NCI-H1930 (cell line): ENCODE data around the gene SLC6A1.

Experiments
- DNase-seq, 2 experiments: peaks; one replicate each; lab custom pipeline; 2025; lab: John Stamatoyannopoulos, UW

The SLC6A1 gene

DNA sequence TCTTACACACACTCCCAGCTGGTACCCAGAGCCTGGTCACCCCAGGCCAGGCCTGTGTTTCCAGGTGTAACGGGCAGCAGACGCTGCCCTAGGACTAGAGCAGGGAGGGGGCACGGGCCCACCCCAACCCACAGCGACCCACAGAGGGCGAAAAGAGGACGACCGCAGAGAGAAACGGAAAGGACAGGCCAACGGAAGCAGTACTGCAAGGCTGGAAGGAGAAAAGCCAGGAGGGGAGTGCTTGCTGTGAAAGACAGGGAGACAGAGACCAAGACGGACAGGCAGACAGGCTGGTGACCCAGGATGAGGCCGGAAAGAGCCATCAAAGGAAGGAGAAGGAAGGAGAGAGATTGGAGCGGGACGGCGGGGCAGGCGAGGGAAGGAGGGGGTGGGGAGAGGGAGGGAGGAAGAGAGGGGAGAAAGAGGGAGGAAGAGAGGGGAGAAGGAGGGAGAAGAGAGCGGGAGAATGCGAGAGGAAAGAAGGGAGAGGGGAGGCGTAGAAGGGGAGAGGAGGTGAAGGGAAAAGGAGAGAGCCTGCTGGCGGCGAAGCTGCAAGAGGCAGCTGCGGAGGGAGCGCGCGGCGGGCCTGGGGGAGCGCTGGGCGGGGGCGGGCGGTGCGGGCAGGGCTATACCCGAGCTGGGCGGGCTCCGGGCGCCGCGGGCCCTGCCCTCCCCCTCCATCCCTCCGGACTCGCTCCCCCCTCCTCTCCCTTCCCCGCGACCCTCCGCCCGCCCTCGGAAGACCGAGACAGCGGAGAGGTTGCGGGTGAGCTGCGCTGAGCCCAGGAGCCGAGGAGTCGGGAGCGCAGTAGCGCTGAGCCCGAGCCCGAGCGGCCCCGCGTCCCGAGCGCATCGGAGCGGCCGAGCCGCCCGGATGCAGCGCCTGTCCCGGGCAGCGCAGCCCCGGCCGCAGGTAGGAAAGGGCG lies at the start of gene SLC6A1:
Gene SLC6A1 (plus strand): TSS at position 732 of the 926 bp plus-strand sequence. CDS start 24,464 bp downstream, outside the sequence.
- DNase-seq = no peak

DNA sequence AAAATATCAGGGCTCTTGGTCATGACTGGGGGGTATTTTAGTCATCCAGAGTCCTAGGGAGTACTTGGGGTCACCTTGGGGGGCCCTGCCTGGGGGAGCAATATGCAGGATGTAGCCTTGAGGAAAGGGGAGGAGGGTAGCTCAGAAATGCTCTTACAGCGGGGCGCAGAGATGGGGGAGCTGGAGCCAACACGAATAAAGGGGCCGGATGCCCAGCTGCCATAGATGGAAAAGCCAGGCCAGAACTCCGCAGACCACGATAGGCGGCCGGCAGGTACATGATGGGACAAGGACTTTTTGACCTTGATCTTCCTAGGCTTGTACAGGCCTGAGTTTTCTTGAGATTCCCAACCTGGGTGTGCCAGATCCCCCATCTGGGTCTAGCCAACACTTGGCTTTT lies 47.7 kb upstream of the SLC6A1 start:
- no peak for DNase-seq

DNA sequence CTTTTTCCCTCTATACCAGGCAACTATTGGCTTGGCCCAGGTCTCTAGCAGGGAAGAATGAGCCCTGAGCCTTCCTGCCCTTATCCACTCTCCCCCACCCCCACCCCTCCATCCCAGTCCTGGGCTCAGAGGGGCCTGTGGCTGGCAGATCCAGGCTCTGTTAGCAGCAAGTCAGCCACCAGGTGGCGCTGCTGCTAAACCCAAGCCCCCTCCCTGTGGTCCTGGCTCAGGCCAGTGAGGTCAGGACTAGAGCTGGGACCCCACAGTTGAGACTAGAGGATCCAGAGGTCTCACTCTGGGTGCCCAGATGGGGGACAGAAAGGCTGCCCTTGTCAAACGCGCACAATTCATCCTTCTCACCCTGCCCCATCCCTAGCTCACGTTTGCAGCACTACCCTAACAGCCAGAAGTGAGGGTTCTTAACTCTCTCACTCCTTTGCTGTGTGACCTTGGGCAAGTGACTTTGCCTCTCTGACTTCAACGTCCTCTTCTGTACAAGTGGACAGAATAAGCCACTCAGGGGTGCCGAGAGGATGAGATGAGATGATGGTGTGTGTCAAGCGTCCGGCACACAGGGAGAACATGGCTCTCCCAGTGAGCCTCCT lies 46.8 kb upstream of the SLC6A1 start:
- peak in 1 of 2 experiments; percentile 19 for DNase-seq

DNA sequence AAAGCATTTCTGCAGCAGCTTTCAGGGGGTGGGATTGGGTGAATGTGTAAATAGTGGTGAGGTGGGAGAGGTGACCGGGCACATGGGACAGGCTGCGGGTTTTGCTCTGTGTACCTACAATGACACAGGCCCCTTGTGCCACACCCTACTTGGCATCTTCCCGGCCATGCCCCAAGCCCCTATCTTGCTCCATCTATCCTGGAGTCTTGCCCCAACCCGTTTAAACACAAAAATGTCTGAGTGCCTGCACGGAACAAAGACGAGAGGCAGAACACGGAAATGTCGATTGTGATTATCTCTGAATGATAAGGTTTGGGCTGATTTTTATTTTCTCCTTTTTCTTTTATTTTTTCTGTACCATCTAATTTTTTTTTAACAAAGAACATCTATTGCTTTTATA lies 46.0 kb upstream of the SLC6A1 start:
- DNase-seq = no peak

DNA sequence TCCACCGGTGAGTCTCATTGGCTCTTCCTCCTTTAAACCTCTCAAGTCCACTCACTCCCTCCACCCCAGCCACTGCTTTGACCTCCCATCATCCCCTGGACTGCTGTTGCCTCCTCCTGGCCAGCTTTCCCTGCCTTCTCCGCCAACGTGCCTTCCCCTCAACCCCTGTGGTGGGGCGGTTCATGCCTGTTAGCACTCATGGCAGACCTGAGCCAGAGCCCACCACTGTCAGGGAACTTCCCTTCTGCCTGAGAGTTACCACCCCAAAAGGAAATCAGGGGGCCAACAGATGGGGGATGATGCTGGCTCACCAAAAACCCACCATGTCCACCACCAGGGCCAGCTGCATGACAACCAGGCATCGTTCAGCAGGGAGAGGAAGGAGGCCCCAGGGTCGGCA lies 44.2 kb upstream of the SLC6A1 start:
- no peak for DNase-seq

DNA sequence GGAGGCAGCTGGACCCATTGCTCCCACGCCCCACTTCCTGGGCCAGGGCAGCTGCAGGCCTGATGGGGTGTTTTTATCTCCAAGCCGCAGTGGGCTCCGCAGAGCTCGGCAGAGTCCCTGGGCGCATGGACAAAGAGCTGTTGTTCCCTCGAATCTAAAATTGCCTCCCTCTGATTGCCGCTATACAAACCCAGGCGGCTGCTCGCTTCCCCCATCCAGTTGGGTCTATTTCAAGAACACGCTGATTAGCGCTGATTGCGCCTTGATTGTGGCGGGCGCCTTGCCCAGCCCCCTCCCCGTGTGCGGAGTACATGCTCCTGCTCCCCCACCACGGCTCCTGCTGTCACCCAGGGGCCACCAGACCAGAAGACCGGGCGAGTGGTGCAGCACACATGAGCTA lies 43.4 kb upstream of the SLC6A1 start:
- no peak for DNase-seq

DNA sequence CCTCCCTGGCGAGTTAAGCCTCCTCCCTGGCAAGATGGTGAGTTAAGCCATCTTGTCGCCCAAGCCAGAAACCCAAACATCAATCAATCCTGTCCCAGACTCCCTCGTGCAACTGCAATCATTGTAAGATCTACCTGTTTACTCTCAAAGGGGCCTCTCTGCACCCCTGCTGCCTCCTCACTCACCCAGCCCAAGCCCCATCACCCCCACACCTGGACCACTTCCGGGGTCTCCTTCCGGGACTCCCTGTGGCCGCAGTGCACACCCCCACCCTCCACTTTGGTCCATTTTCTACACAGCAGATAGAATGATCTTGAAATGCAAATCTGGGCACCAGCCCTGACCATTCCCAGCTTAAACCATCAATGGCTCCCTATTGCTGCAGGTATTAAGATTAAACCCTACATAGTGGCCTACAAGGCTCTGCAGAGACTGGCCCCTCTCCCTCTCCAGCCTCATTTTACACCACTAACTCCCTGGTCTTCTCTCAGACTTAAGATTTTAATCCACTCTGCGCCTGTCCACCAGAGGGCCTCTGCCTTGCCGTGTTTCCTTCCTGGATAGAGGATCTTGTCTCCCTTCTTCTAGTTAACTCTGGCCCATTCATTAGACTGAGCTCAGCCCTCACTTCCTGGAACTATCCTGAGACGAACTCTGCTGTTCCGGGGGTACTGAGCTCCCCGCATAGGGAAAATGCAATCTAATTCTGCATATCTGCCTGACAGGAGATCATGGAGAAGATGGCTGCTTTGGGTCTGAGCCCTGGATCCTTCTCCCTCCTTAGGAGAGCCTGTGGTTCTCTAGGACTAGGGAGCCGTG lies 41.9 kb upstream of the SLC6A1 start:
- DNase-seq = no peak

DNA sequence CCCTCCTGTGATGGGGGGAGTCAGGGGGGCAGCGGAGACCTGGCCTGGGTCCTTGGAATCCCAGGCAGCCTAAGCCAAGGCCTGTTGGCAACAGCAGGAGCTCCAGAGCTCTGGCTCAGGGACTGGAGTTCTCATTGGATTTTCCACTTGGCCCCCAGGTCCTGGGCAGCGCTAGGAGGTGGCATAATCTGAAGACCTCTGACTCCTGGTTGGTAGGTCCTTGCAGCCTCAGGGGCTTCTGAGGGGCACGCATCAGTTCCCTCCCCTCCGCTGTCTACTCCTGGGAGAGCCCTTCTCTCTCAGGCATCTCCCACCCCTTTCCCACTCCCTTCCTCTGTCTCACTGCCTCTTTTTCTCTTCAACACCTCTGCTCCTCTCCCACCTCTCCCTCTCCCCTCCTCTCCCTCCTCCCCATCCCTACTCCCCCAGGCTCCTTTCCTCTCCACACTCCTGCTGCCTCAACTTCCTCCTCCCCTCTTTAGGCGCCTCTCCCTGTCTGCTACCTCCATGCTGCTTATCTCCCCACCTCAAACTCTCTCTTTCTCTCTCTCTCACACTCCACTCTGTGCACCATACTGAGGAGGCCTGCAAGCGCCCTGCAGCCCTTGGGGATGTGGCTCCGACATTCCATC lies 41.1 kb upstream of the SLC6A1 start:
- no peak for DNase-seq

DNA sequence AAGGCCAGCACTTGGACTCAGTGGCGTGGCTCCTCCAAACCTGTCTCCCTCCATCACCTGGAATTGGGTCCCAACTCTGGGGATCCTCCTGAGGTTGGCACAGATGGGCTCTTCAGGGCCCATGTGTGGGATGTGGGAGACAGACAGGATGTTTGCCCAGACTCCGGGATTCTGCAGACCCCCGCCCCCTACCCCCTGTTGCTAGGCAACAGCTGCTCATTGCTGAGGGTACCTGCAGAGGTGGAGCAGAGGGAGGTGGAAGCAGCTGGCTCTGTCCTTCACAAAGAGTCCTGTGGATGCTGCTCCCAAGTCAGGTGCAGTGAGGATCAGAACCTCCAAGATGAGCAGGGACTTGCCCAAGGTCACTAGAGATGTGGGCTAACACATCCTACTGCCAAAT lies 40.0 kb upstream of the SLC6A1 start:
- no peak for DNase-seq

DNA sequence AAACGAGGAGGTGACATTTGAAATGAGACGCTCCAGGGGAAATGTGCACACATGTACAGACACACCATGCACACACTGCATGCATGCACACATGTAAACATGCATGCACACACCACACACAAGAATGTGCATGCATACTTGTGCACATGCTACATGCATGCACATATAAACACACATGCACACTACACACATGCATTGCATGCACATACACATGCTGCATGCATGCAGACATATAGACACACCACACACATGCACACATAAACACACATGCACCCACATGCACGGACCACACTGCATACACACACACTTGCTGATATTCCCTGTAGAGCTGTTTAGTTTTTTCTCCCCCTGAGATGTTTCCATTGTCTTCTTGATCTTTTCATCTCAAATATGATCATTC lies 37.8 kb upstream of the SLC6A1 start:
- no peak for DNase-seq

DNA sequence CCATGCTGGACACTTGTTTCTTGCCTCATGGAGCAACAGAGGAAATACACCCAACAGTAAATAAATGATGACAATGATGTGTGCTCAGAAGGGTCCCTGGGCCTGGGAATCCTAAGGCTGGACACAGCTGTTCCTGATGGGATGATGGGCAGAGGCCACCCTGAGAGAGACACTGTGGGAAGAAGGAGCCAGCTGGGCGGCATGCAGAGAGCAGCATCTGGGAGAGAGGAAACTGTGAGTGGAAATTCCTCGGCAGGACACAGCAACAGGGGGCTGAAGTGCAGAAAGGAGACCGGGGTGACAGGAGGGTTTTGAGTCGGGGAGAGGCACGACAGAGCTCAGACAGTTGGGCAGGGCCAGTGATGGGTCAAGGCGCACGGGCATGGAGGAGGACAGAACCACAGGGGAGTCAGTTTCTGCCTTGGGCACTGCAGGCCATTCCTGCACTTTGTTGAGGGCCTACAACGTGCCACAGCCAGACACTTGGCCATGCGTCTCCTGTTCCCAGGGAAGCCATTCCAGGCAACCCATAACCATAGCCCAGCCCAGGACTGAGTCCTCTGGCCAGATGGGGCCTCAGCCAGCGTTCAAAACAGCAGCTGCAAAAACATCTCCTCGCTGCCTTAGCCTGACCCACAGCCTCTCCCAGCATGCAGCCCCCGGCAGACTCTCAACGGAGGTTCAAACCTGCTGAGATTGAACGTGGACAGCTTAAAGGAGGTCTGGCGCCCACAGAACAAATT lies 36.7 kb upstream of the SLC6A1 start:
- no peak for DNase-seq

DNA sequence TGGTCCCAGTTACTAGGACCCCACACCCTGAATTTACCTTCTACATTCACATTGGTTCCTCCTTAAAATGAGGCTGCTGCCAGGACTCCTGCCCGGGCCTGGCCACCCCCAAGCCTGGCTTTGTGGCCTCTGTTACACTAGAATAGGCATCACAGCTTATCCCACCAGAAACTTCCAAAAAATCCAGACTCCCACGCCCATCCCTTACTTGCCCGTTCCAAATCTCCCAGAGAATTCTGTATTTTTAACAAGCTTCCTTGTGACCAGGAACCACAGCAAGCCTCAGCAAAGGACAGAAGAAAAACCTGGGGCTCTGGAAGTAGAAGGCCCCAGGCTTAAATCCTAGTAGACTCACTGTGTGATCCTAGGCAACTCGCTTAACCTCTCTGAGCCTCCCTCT lies 36.0 kb upstream of the SLC6A1 start:
- no peak for DNase-seq

DNA sequence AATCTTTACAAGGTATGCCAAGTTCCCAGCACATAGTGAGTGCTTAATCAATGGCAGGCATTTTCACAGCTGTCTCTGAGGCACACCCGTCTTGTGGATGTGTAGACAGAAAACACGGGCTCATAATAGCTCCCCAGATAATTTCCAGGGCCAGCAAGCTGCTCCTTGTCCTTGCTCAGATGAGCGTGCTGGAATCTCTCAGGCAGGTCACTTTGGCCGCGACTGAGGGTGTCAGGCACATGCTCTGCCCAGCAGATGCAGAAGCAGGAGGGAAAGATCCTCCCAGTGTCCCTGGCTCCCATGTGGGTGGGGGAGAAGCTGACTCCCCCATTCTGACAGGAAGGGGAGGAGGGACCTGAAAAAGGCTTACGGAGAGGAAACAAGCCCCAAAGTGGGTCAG lies 35.6 kb upstream of the SLC6A1 start:
- no peak for DNase-seq

DNA sequence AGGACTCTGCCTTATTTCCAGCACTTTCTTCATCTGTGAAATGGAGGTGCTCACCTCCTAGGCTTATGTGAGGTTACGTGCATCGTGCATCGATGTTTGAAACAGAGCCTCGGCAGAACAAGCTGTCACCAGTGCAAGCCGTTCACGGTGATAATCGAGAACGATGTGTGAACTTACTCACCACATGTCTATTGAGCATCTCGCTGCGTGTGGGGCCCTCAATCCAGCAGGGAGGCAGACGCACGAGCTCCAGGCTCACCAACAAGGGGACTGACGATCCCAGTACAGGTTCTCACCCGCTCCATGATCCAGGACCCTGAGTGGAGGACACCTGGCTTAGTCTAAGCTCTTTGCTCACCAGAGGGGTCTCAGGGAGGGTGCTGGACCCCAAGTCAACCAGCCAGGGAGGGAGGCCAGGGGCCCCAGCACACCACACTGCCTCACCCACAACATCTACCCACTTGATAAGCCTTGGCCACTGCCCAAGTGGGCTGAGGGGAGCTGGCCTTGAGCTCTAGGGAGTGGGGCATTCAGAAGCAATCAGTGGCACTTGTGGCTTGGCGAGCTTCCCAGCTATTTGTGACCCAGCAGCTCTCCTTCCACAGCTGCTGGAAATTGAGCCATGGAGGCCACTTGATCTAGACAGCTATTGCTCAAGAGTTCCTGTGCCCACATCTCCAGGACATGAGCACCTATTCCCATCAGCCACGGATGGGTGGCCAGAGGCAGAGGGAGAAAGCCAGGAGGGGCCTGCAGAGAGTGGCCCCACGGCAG lies 34.4 kb upstream of the SLC6A1 start:
- DNase-seq = no peak

DNA sequence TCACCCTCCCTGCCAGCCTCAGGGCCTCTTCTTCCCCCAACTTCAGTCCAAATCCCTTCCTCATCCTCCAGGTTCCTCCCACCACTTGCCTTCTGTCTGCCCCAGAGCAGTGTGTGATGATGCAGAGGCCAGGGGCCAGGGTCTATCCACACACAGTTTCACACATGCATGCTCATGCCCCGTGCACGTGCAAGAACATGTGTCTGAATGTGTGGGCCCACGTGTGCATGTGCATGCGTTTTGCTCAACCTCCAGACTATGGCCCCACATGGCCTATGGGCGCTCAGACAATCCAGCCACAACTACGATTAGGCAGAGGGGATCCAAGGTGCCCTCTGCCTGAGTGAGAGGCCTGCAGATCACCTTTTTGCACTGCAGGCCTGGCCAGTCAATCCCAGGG lies 32.3 kb upstream of the SLC6A1 start:
- no peak for DNase-seq

DNA sequence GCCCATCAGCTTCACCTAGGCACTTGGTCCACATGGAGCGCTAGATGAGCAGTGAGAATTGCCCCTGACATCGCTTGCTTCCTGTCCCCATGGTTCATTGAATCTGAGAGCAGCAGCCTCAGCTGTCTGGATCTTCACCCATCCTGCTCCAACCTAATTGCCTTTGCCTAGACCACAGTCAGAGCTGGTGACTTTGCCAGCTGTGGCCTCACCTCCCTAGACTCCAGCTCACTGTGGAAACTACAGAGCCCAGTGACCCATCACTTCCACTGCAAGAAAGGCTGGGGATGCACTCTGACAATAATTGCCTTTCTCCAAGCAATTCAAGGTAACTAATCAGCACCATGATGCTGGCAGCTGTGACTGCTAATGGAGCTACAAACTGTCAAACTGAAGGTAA lies 30.6 kb upstream of the SLC6A1 start:
- DNase-seq = no peak

DNA sequence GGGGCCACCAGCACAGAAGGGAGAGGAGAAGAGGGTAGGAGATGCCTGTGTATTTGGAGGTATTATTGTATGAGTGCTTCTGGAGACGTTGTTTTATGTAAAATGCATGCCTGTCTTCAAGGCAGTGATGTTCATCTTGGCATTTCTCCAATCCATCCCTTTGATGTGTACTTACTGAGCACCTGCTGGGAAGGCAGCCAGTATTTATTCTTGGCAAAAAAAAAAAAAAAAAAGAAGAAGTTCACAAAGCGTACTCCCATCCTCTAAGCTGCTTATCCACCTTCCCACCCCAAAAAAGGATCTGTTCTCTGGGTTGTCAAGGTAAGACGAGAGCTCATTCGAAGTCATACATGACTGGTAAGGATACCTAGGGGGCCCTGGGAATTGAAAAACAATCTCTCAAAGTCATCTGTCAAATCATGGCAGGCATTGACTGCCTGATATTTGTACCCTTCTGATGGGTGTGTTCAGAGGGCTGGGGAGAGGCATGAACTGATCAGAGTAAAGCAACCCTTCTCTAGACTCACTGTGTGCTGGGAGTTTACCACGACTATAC lies 30.0 kb upstream of the SLC6A1 start:
- no peak for DNase-seq

DNA sequence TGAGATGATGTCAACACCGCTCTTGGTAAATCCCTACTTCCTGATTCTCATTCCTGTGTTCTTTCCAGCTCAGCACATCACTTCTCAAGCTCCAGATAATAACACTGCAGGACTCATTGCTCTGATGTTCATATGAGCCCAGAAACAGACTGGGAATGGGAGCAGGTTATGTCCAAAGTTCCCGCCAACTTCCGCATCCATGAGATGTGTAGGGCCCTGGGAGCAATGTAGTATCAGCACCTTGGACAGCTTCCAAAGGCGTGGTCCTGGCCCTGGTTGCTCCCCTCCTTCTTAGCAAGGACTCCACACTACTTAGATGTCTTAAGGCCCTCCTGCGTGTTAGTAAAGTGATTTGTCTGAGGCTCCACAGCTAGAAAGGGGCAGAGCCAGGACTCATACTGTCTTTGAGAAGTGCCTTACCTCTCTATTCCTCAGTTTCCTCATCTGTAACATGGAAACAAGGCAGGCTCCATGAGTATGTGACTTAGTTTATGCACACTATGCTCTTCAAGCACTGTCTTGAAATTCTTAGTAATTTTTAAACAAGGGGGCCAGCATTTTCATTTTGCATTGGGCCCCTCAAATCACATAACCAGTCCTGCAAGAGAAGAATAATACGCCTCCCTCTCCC lies 27.9 kb upstream of the SLC6A1 start:
- no peak for DNase-seq

DNA sequence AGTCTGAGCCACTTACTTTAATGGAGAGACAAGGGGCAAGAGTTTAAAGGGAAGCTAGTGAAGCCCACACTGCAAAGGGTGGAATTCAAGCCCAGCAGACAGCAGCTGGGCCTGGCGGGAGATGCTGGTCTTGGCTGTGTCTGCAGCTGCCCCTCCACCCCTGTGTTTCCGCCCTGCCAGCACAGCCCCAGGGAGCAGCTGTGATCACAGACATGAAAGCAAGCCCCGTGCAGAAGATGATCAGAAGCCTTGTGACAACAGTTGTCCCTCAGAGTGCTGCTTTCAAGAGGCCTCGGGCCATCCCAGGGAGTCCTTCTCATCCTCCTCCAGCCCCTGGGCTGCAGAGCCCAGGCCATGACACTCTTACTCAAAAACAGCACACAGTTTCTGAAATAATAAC lies 24.1 kb upstream of the SLC6A1 start:
- no peak for DNase-seq
